ENCODE data around the gene PKN1.

PKN1 gene

GRCh38 chr19:14407605-14408484 is 25.3 kb upstream of the PKN1 start (continued):
- TF ChIP-seq BACH2 (CRISPR knock-in tag; IDR thresholded peaks at IDR 0.05; ENCODE audit: borderline replicate concordance) (no peak), RARB (CRISPR knock-in tag; IDR thresholded peaks at IDR 0.05) (no peak), ZC3H10 (CRISPR knock-in tag; IDR thresholded peaks at IDR 0.05) (no peak)

- ATAC-seq = no peak
- no peak for TF ChIP-seq RARB (CRISPR knock-in tag; IDR thresholded peaks at IDR 0.05)
- no peak for TF ChIP-seq TSHZ2 (CRISPR knock-in tag; IDR thresholded peaks at IDR 0.05)
- TF ChIP-seq GLIS3 (CRISPR knock-in tag; IDR thresholded peaks at IDR 0.05) = no peak
- no peak for TF ChIP-seq ZNF70 (CRISPR knock-in tag; IDR thresholded peaks at IDR 0.05)
- no peak for TF ChIP-seq ZFP30 (CRISPR knock-in tag; IDR thresholded peaks at IDR 0.05)
- TF ChIP-seq OSR1 (CRISPR knock-in tag; IDR thresholded peaks at IDR 0.05) = no peak
- TF ChIP-seq ZNF565 (CRISPR knock-in tag; conservative IDR thresholded peaks at IDR 0.05; ENCODE audit: low read depth) = no peak
- no peak for TF ChIP-seq SNAI2 (CRISPR knock-in tag; IDR thresholded peaks at IDR 0.05)
- TF ChIP-seq CSRNP3 (CRISPR knock-in tag; IDR thresholded peaks at IDR 0.05) = no peak
- no peak for TF ChIP-seq ARNTL (CRISPR knock-in tag; IDR thresholded peaks at IDR 0.05; ENCODE audit: borderline replicate concordance, low read depth)
- TF ChIP-seq PPARA (CRISPR knock-in tag; IDR thresholded peaks at IDR 0.05; ENCODE audit: borderline replicate concordance) = no peak
- no peak for TF ChIP-seq ZC3H10 (CRISPR knock-in tag; IDR thresholded peaks at IDR 0.05)
- TF ChIP-seq POU6F1 (CRISPR knock-in tag; IDR thresholded peaks at IDR 0.05; ENCODE audit: borderline replicate concordance, low read depth) = no peak
- no peak for TF ChIP-seq BACH2 (CRISPR knock-in tag; IDR thresholded peaks at IDR 0.05; ENCODE audit: borderline replicate concordance)
- TF ChIP-seq TOX (CRISPR knock-in tag; IDR thresholded peaks at IDR 0.05; ENCODE audit: borderline replicate concordance) = no peak
These were observed 24.5 kb upstream of the PKN1 start for GRCh38 chr19:14408491-14409145.

GRCh38 chr19:14409146-14410023 is 23.7 kb upstream of the PKN1 start:
- ATAC-seq = no peak
- no peak for TF ChIP-seq RARB (CRISPR knock-in tag; IDR thresholded peaks at IDR 0.05)
- no peak for TF ChIP-seq OSR1 (CRISPR knock-in tag; IDR thresholded peaks at IDR 0.05)
- TF ChIP-seq CSRNP3 (CRISPR knock-in tag; IDR thresholded peaks at IDR 0.05) = no peak
- no peak for TF ChIP-seq GLIS3 (CRISPR knock-in tag; IDR thresholded peaks at IDR 0.05)
- TF ChIP-seq PATZ1 (CRISPR knock-in tag; IDR thresholded peaks at IDR 0.05; ENCODE audit: borderline replicate concordance) = no peak
- no peak for TF ChIP-seq ZC3H10 (CRISPR knock-in tag; IDR thresholded peaks at IDR 0.05)
- no peak for TF ChIP-seq TCF4 (CRISPR knock-in tag; IDR thresholded peaks at IDR 0.05; ENCODE audit: borderline replicate concordance)
- TF ChIP-seq ISL1 (CRISPR knock-in tag; IDR thresholded peaks at IDR 0.05) = no peak
- no peak for TF ChIP-seq POU6F1 (CRISPR knock-in tag; IDR thresholded peaks at IDR 0.05; ENCODE audit: borderline replicate concordance, low read depth)
- TF ChIP-seq ZNF70 (CRISPR knock-in tag; IDR thresholded peaks at IDR 0.05) = no peak
